NCI-H2107 treated with DMSO at 0.1 percent for 48 hours (cell line): ENCODE results near the gene TBC1D16.

ENCODE experiments used
- DNase-seq: peaks from one replicate; lab custom pipeline; 2025; ENCODE audit not compliant: unreplicated experiment; lab: John Stamatoyannopoulos, UW

Gene TBC1D16

GRCh38 chr17:80026359-80027042 is 9.2 kb downstream of the TBC1D16 start:
- peak; percentile 66 for DNase-seq

- DNase-seq, result peak; percentile 38
These were observed 9.9 kb downstream of the TBC1D16 start for GRCh38 chr17:80025796-80026195.

- peak; percentile 48 for DNase-seq
These were observed 10.5 kb downstream of the TBC1D16 start for GRCh38 chr17:80025140-80025539.

- DNase-seq, result no peak
These were observed 11.3 kb downstream of the TBC1D16 start for GRCh38 chr17:80024206-80024972.

GRCh38 chr17:80023481-80024205 is 12.0 kb downstream of the TBC1D16 start:
- DNase-seq, result no peak

GRCh38 chr17:80021600-80021999 is 14.1 kb downstream of the TBC1D16 start:
- DNase-seq, result no peak

GRCh38 chr17:80018917-80019651 is 16.6 kb downstream of the TBC1D16 start:
- no peak for DNase-seq

GRCh38 chr17:80017226-80018010 is 18.3 kb downstream of the TBC1D16 start:
- DNase-seq, result no peak

- no peak for DNase-seq
These were observed 22.6 kb downstream of the TBC1D16 start for GRCh38 chr17:80012765-80013741.

GRCh38 chr17:80011989-80012555 is 23.6 kb downstream of the TBC1D16 start:
- DNase-seq, result no peak

GRCh38 chr17:80010283-80010858 is 25.3 kb downstream of the TBC1D16 start:
- no peak for DNase-seq

- DNase-seq, result no peak
These were observed 26.0 kb downstream of the TBC1D16 start for GRCh38 chr17:80009391-80010282.

- no peak for DNase-seq
These were observed 26.8 kb downstream of the TBC1D16 start for GRCh38 chr17:80008848-80009247.

- peak; percentile 94 for DNase-seq
These were observed 27.3 kb downstream of the TBC1D16 start for GRCh38 chr17:80008383-80008840.

GRCh38 chr17:80007939-80008338 is 27.7 kb downstream of the TBC1D16 start:
- DNase-seq, result no peak

GRCh38 chr17:80006811-80007752 is 28.6 kb downstream of the TBC1D16 start:
- no peak for DNase-seq
